ENCODE measurements around the gene MILR1.

GRCh38 chr17:64426596-64426995 is 22.3 kb upstream of the MILR1 start:
- TF ChIP-seq CTCF (optimal IDR thresholded peaks at IDR 0.05 in 1 of 3, IDR thresholded peaks at IDR 0.05 in 1 of 3, conservative IDR thresholded peaks at IDR 0.05 in 1 of 3; ENCODE audit: extremely low read depth in 1 of 3, insufficient read depth in 2 of 3, low read length in 3 of 3): no peak
- TF ChIP-seq EZH2 (IDR thresholded peaks at IDR 0.05; ENCODE audit: low read length): no peak
